ENCODE data around the gene PNPT1. TPM values are rescaled to one million over a fixed set of nuclear protein-coding genes. Genes with fewer than 3 reads are reported as not detected.

Gene PNPT1
- total and polyA plus RNA-seq, 12 donors: 10.1 to 29.1 (median 24.0) TPM

DNA sequence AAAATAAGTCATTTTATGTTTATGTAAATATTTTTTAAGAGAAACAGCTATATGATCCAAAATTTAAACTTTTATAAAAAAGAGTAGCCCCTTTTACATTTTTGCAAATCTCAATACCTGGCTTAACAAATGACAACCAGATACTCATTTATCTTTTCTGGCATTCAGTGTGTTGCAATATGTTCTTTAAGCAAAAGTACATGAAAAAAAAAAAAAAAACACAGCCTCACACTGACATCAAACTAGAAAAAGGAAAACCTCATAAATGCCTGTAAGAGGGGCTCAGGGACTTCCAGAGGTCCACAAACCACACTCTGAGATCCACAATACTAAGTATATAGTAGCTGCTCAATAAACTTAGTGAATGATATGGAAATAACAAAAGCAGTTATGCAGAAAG, 98.1 kb downstream of the PNPT1 start:
- no peak overlapping the region for H3K27ac ChIP-seq
- no peak overlapping the region for H3K4me3 ChIP-seq
- TF ChIP-seq, protein P1, sequence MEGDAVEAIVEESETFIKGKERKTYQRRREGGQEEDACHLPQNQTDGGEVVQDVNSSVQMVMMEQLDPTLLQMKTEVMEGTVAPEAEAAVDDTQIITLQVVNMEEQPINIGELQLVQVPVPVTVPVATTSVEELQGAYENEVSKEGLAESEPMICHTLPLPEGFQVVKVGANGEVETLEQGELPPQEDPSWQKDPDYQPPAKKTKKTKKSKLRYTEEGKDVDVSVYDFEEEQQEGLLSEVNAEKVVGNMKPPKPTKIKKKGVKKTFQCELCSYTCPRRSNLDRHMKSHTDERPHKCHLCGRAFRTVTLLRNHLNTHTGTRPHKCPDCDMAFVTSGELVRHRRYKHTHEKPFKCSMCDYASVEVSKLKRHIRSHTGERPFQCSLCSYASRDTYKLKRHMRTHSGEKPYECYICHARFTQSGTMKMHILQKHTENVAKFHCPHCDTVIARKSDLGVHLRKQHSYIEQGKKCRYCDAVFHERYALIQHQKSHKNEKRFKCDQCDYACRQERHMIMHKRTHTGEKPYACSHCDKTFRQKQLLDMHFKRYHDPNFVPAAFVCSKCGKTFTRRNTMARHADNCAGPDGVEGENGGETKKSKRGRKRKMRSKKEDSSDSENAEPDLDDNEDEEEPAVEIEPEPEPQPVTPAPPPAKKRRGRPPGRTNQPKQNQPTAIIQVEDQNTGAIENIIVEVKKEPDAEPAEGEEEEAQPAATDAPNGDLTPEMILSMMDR (IDR thresholded peaks at IDR 0.05): no peak
- H3K36me3 ChIP-seq: peaks cover 0 to 73% (median 16%) of the 10 kb centered on the region in 9 donors
- ATAC-seq (no peak), DNase-seq (no peak)
- peaks cover 0 to 22% (median 3%) of the 10 kb centered on the region in 9 donors for H3K4me1 ChIP-seq
- no peaks in the 10 kb centered on the region for H3K27me3 ChIP-seq
- intact Hi-C loops (cut with DNase I): no loop called here
- no peaks in the 10 kb centered on the region for H3K9me3 ChIP-seq

DNA sequence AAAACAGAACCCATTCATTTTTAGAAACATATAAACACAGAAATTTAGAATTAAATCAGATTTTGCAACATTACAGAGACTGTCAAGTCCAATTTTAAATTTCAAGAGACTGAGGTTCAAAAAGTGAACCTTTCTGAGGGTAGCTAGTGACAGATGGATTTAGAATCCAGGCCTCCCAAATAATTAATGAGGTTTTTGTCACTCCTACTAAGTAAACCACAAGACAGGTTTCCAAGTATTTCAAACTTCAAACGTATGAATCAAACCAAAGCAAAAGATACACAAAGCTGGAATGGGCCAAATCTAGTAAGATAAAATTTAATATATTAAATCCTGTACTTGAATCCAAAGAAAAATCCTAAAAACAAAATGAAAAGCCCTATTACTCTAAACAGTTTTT, 101.5 kb downstream of the PNPT1 start:
- Histone ChIP-seq H3K27ac (no peak overlapping the region), H3K27me3 (no peaks in the 10 kb centered on the region), H3K9me3 (no peaks in the 10 kb centered on the region), H3K4me3 (no peak overlapping the region), H3K36me3 (peaks cover 0 to 66% (median 13%) of the 10 kb centered on the region in 9 donors), H3K4me1 (peaks cover 0 to 22% (median 3%) of the 10 kb centered on the region in 9 donors)
- intact Hi-C loops (cut with DNase I): no loop called here
- 41 to 67% methylated on average over 1 of the region's 1 CpG for WGBS, 2 donors
- ATAC-seq: no peak
- no peak for DNase-seq
- TF ChIP-seq, protein P1 (IDR thresholded peaks at IDR 0.05): no peak

DNA sequence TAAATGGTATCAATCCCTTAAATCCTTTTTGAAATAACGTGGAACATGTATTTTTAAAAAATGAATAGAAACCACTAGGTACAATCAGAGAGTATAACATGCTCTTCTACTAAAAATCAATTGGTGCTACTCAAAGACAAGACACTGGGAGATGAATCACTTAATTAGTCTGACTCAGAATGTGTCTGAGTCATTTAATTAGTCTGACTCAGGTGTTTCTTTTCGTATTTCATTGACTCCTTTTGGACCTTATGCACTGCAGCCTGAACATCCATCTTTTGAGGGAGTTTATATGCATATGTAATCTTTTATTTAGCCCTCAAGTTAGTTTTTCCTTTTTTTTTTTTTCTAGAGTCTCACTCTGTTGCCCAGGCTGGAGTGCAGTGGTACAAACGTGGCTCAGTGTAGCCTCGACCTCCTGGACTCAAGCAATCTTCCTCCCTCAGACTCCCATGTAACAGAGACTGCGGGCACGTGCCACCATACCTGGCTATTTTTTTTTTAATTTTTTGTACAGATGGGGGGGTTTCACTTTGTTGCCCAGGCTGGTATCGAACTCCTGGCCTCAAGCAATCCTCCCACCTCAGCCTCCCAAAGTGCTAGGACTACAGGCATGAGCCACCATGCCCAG, 102.7 kb downstream of the PNPT1 start:
- ATAC-seq: no peak
- no peaks in the 10 kb centered on the region for H3K9me3 ChIP-seq

DNA sequence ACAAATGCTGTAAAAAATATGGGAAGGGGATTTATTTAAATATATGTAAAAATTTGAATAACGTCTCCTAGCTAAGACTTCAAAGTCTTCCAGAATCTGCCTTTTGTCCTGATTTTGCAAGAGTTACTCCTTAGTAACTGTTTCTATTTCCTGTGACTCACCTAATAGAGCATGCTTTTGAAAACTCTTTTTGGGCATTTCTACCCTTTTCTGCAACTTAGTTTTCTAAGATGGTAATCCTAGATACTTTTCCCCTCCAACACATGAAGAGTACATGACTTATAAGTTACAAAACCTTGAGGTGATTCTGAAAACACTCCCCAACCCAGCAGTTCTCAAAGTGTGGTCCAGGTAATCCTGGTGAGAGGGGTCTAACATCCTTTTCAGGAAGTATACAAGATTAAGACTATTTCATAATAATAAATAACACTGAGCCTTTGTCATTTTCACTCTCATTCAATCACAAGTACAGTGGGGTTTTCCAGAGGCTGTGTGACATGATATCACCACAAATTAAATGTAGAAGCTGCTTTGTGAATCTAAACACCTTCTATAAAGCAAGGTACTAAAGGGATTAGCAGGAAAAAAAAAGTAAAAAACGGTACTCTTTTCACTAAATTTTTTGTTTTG, 108.1 kb downstream of the PNPT1 start:
- TF ChIP-seq, protein P1 (IDR thresholded peaks at IDR 0.05): no peak
- Histone ChIP-seq H3K27ac (no peak overlapping the region), H3K9me3 (no peaks in the 10 kb centered on the region), H3K4me3 (no peak overlapping the region), H3K36me3 (peaks cover 0 to 91% (median 14%) of the 10 kb centered on the region in 9 donors), H3K27me3 (no peaks in the 10 kb centered on the region), H3K4me1 (peaks cover 0 to 28% (median 8%) of the 10 kb centered on the region in 9 donors)
- DNase-seq: no peak
- intact Hi-C loops (cut with DNase I): no loop called here
- 88 to 94% methylated on average over 2 of the region's 2 CpGs for WGBS, 2 donors
- no peak for ATAC-seq

More for the DNA sequence above, 102.7 kb downstream of the PNPT1 start:
- Histone ChIP-seq H3K4me1 (peaks cover 0 to 25% (median 3%) of the 10 kb centered on the region in 9 donors), H3K36me3 (peaks cover 0 to 64% (median 8%) of the 10 kb centered on the region in 9 donors), H3K4me3 (no peak overlapping the region), H3K27ac (no peak overlapping the region), H3K27me3 (no peaks in the 10 kb centered on the region)
- 81 to 92% methylated on average over 7 of the region's 7 CpGs for WGBS, 2 donors
- intact Hi-C loops (cut with DNase I): no loop called here
- TF ChIP-seq, protein P1 (IDR thresholded peaks at IDR 0.05): no peak
- no peak for DNase-seq

Other genes with a start within 250 kb of the PNPT1 start
- gene CFAP36, start 174.1 kb downstream of the PNPT1 start, total RNA-seq: 10 to 100 TPM; 18.2 to 29.0 (median 20.6) TPM
- gene CFAP36, start 174.1 kb downstream of the PNPT1 start, polyA plus RNA-seq: 10 to 100 TPM; 29.4 to 43.3 TPM
- 10 to 100 TPM; 21.3 to 29.0 (median 25.2) TPM for gene PPP4R3B, start 76.2 kb downstream of the PNPT1 start, total RNA-seq
- 10 to 100 TPM; 10.9 to 15.4 TPM for gene PPP4R3B, start 76.2 kb downstream of the PNPT1 start, polyA plus RNA-seq
- 100 to 1,000 TPM in 1 of 10 donors, 10 to 100 TPM in 9; 18.6 to 157 (median 32.5) TPM for gene EFEMP1, start 229.9 kb upstream of the PNPT1 start, total RNA-seq
- gene EFEMP1, start 229.9 kb upstream of the PNPT1 start, polyA plus RNA-seq: 10 to 100 TPM; 15.7 to 46.9 TPM

All from heart right ventricle (tissue), 16 donors.